GM19463 (cell line): ENCODE results near the gene TMEFF2.

Experiments used
- ATAC-seq: cut with Tn5 transposase; IDR thresholded peaks from one replicate; pipeline ENCODE4 v1.9.1; 2021; ENCODE audit warnings: mild to moderate bottlenecking, moderate library complexity; ENCODE audit not compliant: unreplicated experiment

TMEFF2 gene

GRCh38 chr2:192070099-192070498, 124.6 kb downstream of the TMEFF2 start:
- ATAC-seq, result no peak

DNA sequence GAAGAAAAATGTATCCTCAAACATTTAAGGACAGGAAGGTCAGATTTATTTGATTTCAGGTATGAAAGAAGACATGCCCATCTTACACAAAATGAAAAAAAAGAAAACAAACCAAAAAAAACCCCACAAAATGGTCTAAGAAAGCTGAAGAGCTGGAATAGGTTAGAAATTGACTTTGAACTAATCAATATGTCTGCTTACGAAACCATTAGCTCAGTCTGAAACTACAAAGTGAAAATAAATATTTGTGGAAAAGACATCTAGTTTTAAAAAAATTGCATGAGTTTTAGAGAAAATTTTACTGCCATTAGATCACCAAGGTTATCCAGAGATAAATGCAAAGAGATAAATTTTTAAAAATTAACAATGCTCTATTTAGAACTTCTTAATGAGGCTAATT, 125.3 kb downstream of the TMEFF2 start:
- ATAC-seq, result no peak

GRCh38 chr2:192068966-192069365, 125.8 kb downstream of the TMEFF2 start:
- ATAC-seq, result no peak

DNA sequence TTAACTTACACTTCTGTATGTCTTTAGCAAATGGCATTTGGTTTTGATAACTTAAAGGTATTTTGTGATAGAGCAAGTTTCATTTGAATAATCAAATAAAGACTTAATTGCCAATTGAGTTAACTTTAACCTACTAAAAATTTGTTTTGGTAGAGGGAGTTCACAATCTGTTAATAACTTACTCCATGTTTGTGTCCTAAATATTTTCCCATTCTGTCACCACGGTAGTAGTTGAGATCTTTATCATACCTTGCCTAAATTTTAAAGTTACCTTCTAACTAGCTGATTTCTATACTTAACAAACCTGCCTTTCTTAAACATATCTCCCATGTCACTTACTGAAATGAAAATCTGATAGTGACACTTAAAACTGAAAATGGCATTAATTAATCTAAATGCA, 127.1 kb downstream of the TMEFF2 start:
- ATAC-seq, result no peak

GRCh38 chr2:192064459-192064858, 130.3 kb downstream of the TMEFF2 start:
- ATAC-seq, result no peak

GRCh38 chr2:192060161-192060560, 134.6 kb downstream of the TMEFF2 start:
- no peak for ATAC-seq

- no peak for ATAC-seq
Observed at GRCh38 chr2:192059266-192059665, 135.5 kb downstream of the TMEFF2 start.

DNA sequence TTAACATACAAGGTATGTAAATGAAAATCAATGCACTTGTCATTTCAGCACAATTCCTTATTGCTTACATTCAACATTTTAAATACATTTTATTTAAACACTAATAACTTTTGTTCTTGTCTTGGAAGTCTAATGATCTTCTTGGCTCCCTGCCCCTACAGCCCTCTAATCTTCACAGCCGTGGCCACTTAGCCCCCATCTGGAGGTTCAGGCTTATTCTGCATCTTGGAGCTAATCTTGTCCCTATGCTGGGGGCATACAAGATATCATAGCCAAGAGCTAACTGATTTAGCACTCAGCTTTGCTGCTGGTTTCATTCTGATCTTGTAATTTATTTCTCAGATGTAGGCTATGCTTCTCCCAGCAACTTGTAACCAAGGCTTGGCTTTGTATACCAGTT, 140.8 kb downstream of the TMEFF2 start:
- ATAC-seq, result no peak

GRCh38 chr2:192051533-192051932, 143.2 kb downstream of the TMEFF2 start:
- ATAC-seq, result no peak

GRCh38 chr2:192049362-192049761, 145.4 kb downstream of the TMEFF2 start:
- ATAC-seq, result no peak

DNA sequence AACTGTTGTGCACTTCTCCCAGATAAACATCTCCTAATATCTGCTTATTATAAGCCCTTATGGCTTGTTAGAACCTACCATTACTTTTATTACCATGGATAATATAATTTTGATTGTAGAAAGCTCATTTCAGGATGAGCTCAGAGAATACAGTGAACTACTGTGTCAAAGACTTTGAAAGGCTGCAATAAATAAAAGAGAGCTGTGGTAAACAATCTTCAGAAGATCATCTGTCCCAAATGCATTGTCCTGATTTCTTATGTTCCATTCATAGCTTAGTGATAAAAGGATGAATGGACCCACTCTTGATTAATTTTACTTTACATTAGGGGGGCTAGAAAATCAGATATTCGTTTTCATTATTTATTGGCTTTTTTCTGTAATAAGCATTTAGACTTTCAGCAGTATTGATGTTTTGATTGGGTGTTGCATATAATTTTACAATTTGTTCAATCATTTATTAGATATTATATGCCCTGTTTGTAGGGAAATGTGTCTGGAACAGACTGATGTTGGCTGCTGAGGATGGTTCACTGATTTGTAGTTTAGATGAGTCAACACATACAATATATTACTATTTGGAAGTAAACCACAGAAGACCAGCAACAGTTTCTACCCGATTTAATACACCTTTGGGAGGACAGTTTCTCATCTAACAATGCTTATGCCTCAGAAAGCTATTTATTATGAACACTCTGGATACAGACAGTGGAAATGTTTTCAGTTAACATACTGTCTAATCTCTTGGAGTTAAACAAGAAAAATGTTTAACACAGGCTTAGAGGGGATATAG, 147.2 kb downstream of the TMEFF2 start:
- no peak for ATAC-seq

GRCh38 chr2:192044496-192044895, 150.2 kb downstream of the TMEFF2 start:
- ATAC-seq, result no peak

DNA sequence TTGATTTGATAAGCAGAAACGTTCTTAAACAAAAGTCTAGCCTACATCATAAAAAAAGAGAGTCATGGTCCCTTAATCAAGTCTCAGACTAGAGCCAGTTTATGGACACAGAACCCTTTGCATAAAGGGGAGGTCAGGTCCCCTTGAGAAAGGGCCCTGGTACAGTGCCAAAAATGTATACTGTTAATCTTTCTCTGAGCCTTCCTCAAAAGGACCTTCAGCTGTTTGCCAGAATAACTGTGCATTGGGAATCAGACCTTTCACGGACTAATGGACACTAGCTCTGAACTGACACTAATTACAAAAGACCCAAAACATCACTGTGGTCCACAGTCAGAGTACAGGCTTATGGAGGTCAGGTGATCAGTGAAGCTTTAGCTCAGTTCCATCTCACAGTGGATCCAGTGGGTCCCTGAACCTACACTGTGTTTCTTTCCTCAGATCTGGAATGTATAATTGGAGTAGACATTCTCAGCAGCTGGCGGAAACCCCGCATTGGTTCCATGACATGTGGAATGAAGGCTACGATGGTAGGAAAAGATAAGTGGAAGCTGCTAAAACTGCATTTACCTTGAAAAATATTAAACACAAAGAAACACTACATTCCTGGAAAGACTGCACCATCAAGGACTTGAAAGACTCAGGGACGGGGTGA, 151.4 kb downstream of the TMEFF2 start:
- ATAC-seq, result no peak

DNA sequence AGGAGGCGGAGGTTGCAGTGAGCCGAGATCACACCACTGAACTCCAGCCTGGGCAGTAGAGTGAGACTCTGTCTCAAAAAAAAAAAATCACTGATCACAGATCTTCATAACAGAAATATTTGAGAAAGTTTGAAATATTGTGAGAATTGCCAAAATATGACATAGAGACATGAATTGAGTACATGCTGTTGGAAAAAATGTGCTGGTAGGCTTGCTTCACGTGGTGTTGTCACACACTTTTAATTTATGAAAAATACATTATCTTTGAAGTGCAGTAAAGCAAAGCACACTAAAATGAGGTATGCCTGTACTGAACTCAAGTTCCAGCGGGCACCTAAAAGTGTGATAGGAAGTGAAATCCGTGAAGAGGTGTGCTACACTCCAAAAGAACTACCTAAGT, 152.6 kb downstream of the TMEFF2 start:
- ATAC-seq, result no peak

GRCh38 chr2:192038110-192038509, 156.6 kb downstream of the TMEFF2 start:
- no peak for ATAC-seq

DNA sequence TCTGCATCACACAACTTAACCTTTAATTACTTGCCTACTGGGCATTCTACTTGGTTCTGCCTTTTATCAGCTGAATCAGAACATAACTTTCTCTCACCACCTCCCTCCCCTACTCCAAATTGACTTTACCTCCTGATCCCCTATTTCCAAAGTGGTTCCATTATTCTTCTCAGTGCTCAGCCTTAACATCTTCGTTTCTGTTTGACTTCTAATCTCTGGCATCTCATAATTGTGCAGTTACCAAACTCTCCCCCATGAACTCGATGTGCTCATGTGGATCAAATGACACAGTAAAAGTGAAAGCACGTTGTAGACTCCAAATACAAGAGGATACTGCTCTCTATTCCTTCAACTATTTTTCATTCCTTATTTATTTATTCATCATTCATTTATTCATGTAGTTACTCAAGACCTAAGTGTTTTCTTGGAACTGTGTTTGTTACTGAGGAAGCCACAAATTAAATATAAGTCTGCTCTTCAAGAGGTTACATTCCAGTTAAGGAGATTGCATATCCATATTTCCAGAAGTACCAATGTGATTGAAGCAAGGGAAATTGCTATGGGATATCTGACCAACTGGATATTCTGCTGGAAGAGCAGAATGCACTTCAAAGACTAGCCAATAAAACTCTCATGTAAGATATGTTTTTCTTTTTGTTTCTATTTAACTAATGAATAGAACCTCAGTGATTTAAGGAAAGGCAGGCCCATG, 158.8 kb downstream of the TMEFF2 start:
- no peak for ATAC-seq

GRCh38 chr2:192030856-192031255, 163.9 kb downstream of the TMEFF2 start:
- ATAC-seq, result no peak

GRCh38 chr2:192030289-192030688, 164.4 kb downstream of the TMEFF2 start:
- no peak for ATAC-seq

DNA sequence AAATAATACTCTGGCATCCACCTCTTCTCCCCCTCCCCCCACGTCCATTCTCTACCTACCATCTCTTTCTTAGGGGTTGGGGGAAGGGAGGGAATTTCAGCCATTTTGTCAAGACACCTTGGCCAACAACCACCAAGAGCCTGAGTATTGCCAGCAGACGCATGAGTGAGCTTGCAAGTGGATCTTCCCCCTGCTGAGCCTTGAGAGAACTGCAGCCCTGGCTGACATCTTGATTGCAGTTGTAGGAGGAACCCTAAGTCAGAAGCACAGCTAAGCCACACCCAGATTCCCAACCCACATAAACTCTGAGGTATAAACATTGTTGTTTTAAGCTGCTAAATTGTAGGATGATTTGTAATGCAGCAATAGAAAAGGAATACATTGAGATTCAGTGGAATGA, 165.6 kb downstream of the TMEFF2 start:
- no peak for ATAC-seq

DNA sequence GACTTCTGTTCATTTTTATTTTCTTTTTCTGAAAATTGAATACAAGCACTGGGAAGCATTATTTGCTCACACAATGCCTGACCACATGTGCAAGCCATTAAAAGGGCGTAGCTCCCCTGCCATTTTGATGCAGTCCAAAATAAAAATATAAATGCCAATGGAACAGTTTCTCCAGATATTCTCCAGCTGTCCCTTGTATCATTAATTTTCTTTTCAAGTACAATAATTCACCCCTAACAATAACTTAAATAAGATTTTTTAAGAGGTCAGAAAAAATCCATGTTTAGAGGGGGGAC, 168.0 kb downstream of the TMEFF2 start:
- ATAC-seq, result no peak

DNA sequence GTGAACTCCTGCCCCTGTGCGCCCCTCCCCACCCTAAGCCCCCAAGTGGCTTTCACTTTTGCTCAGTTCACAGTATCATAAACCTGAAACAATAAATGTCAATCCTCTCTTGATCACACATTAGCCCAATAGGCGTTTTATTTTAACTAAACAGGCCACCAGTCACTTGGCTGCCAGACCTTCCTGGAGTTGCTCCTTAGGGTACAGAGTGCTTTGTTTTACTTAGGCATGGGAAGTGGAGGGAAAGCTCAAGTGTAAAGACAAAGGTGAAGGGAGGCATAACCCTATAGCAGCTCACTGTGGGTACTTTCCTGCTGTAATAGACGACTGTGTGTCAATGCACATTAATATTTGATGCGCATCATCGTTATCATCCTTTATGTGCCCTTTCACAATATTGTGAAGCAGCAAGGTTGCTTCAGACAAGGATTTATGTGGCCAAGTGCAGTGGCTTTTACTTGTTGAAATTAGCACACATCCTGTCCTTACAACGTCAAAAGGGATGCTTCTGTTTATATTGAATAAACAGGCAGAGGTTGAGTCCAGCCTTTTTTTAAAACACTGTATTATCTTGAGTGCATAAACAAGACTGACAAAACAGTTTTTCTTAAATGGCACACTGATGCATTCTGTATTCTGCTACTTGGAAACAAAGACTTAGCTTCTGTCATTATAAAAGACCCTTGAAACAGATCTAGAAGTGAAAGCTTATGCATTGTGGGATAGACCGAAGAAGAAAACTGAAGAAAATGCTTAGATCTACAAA, 168.5 kb downstream of the TMEFF2 start:
- ATAC-seq, result no peak
